PC-3 (cell line): ENCODE results near the gene SLC39A5. TPM values are rescaled to one million over a fixed set of nuclear protein-coding genes. Genes with fewer than 3 reads are reported as not detected.

Experiments
- ATAC-seq: fragments of 200-7000 bp; cut with Tn5 transposase; 2 replicates; pipeline ENCODE4 v1.9.1; 2020; ENCODE audit warnings: mild to moderate bottlenecking, moderate library complexity
- Bru-seq: library from RNA; stranded (reverse); fragments of 400-500 nt; gene quantifications from one replicate; lab custom pipeline; 2021; lab: Mats Ljungman, UMichigan
- BruChase-seq, 2 experiments: library from RNA; stranded (reverse); fragments of 400-500 nt; gene quantifications; one replicate each; lab custom pipeline; 2021; lab: Mats Ljungman, UMichigan
- BruUV-seq: library from RNA; stranded (reverse); fragments of 400-500 nt; replicated peaks from 2 replicates; lab custom pipeline; 2021; lab: Mats Ljungman, UMichigan
- CTCF ChIA-PET: fragments of 300-600 bp; sonication (Branson Sonifier 250); formaldehyde crosslinking; loops from one replicate; lab custom pipeline; 2022; ENCODE audit warnings: antibody characterized with exemption; lab: Charles Lee
- POLR2A ChIA-PET: fragments of 300-600 bp; sonication (Branson Sonifier 250); formaldehyde crosslinking; loops from one replicate; lab custom pipeline; 2022; ENCODE audit warnings: antibody characterized with exemption; ENCODE audit not compliant: unreplicated experiment; lab: Charles Lee
- DNase-seq: peaks from one replicate; pipeline ENCODE4 v3.0.0-alpha.2; 2015
- H2AFZ ChIP-seq: fragments of 300-600 bp; sonication (generic); 2 replicates; pipeline ENCODE4 v1.6.0; 2016; ENCODE audit warnings: antibody characterized with exemption, low read length
- H3F3A ChIP-seq: fragments of 300-600 bp; sonication (generic); one replicate; pipeline ENCODE4 v1.6.0; 2017; ENCODE audit warnings: antibody characterized with exemption, low read length, control low read depth, mild to moderate bottlenecking; ENCODE audit not compliant: unreplicated experiment
- H3K27ac ChIP-seq: fragments of 300-600 bp; sonication (generic); 2 replicates; pipeline ENCODE4 v1.5.1; 2016; ENCODE audit warnings: mild to moderate bottlenecking, low read length
- H3K27me3 ChIP-seq: fragments of 300-600 bp; sonication (generic); 2 replicates; pipeline ENCODE4 v1.6.1; 2016; ENCODE audit warnings: low read length, mixed read lengths
- H3K36me3 ChIP-seq: fragments of 300-600 bp; sonication (generic); 2 replicates; pipeline ENCODE4 v1.6.1; 2016; ENCODE audit warnings: low read depth, mixed run types, low read length, mixed read lengths
- H3K4me1 ChIP-seq: fragments of 300-600 bp; sonication (generic); 2 replicates; pipeline ENCODE4 v1.5.1; 2016; ENCODE audit warnings: low read length; ENCODE audit not compliant: insufficient read depth
- H3K4me2 ChIP-seq: fragments of 300-600 bp; sonication (generic); 2 replicates; pipeline ENCODE4 v1.6.0; 2016; ENCODE audit warnings: low read length
- H3K4me3 ChIP-seq: fragments of 300-600 bp; sonication (generic); 2 replicates; pipeline ENCODE4 v1.5.1; 2016; ENCODE audit warnings: mild to moderate bottlenecking, low read length, mixed read lengths
- H3K79me2 ChIP-seq: fragments of 300-600 bp; sonication (generic); 2 replicates; pipeline ENCODE4 v1.6.1; 2017; ENCODE audit warnings: low read length, mixed read lengths
- H3K9ac ChIP-seq: fragments of 300-600 bp; sonication (generic); 2 replicates; pipeline ENCODE4 v1.6.0; 2016; ENCODE audit warnings: mild to moderate bottlenecking, low read length
- H3K9me2 ChIP-seq: fragments of 300-600 bp; sonication (generic); replicated peaks from 2 replicates; pipeline ENCODE4 v1.6.1; 2016; ENCODE audit warnings: mixed run types, low read length, mixed read lengths
- H3K9me3 ChIP-seq: fragments of 300-600 bp; sonication (generic); 2 replicates; pipeline ENCODE4 v1.6.1; 2016; ENCODE audit warnings: low read length, mixed read lengths
- H4K20me1 ChIP-seq: fragments of 300-600 bp; sonication (generic); 2 replicates; pipeline ENCODE4 v1.6.1; 2016; ENCODE audit warnings: low read length, mixed read lengths
- EZH2 ChIP-seq: fragments of 300-600 bp; sonication (generic); IDR thresholded peaks from one replicate; pipeline ENCODE4 v1.6.1; 2017; ENCODE audit warnings: antibody characterized with exemption, mild to moderate bottlenecking, low read length; ENCODE audit not compliant: unreplicated experiment
- EZH2phosphoT487 ChIP-seq: fragments of 300-600 bp; sonication (generic); IDR thresholded peaks from 2 replicates; pipeline ENCODE4 v1.6.1; 2018; ENCODE audit warnings: mild to moderate bottlenecking, antibody characterized with exemption, low read length, borderline replicate concordance
- intact Hi-C: fragments of 100-400 bp; cut with micrococcal nuclease; formaldehyde crosslinking; loops from 2 replicates; pipeline ENCODE4 v1.9.0; 2023
- long read RNA-seq: library from polyadenylated mRNA; unstranded; transcript quantifications from one replicate; pipeline ENCODE4 v2.0.0, GENCODE V29; 2021; ENCODE audit not compliant: unreplicated experiment
- total RNA-seq: library from RNA; depleted of rRNA; stranded (reverse); fragments of >200 nt; gene quantifications from 2 replicates; pipeline ENCODE4 v1.2.3, GENCODE V29; 2014; rRNA removed
- TF ChIP-seq, protein P1 (sequence below): fragments of 300-600 bp; sonication (generic); conservative IDR thresholded peaks from 2 replicates; pipeline ENCODE4 v1.5.1; 2017; ENCODE audit warnings: antibody characterized with exemption, low read depth, mild to moderate bottlenecking, low read length

SLC39A5 gene, protein sequence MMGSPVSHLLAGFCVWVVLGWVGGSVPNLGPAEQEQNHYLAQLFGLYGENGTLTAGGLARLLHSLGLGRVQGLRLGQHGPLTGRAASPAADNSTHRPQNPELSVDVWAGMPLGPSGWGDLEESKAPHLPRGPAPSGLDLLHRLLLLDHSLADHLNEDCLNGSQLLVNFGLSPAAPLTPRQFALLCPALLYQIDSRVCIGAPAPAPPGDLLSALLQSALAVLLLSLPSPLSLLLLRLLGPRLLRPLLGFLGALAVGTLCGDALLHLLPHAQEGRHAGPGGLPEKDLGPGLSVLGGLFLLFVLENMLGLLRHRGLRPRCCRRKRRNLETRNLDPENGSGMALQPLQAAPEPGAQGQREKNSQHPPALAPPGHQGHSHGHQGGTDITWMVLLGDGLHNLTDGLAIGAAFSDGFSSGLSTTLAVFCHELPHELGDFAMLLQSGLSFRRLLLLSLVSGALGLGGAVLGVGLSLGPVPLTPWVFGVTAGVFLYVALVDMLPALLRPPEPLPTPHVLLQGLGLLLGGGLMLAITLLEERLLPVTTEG
- total RNA-seq (0.18 TPM in 1 of 2 replicates, not detected in the other), Bru-seq, nascent RNA (percentile 24 among the genes with signal in this experiment), BruChase-seq, experiment 1, labeled RNA remaining after a 6-hour chase (percentile 20 among the genes with signal in this experiment), BruChase-seq, experiment 2, labeled RNA remaining after a 2-hour chase (percentile 9 among the genes with signal in this experiment)
- long read RNA-seq, partial matches to known transcripts, result 0 of 2 reads
- long read RNA-seq, other reads (novel, unspliced or antisense), result 2 of 2 reads

DNA sequence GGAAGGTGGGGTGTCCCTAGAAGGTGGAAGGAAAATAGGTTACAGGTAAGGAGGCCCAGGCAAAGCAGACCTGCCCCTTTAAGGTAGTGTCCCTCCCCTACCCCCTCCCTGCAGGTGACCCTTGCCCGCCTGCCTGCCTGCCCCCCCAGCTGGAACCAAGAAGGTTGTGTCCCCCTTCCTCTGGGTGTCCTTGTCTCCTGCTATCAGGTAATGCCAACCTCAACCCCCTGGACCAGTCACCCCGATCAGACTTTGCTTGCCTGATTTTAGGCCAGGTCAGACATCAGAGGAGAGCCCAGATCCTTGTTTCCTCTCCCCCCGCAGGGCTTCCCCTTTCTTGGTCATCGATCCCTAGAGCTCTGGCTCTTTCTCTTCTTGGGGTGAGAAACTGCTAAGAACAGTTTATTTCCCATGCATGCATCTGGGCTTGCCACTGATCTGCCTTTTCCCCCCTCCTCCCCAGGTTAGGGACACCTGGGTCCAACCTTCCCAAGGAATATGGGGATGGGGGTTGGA is at the start of gene SLC39A5:
SLC39A5 (plus strand) TSS at position 136 of the 516 bp plus-strand sequence. CDS start 1,224 bp downstream, outside the sequence.
- Histone ChIP-seq H3K9me3 (no peaks in the 10 kb centered on the region), H3K4me1 (peaks cover 7% of the 10 kb centered on the region), H3K36me3 (no peaks in the 10 kb centered on the region), H3K4me3 (no peak within 1 kb of the TSS), H3K27me3 (no peaks in the 10 kb centered on the region), H3K9ac (no peak within 1 kb of the TSS), H3F3A (no peaks in the 10 kb centered on the region), H3K27ac (no peak within 1 kb of the TSS), H2AFZ (no peak within 1 kb of the TSS), H3K4me2 (no peak within 1 kb of the TSS), H3K9me2 (no peaks in the 10 kb centered on the region), H3K79me2 (peaks cover 9% of the 10 kb centered on the region), H4K20me1 (no peaks in the 10 kb centered on the region)
- ChIA-PET CTCF (interaction anchor here (0.6 kb wide), 1 partner anchor 18 kb away, joined by 3 read pairs; no protein-coding TSS in a partner anchor), POLR2A (no interaction called here)
- no peak for DNase-seq
- TF ChIP-seq, protein P1, sequence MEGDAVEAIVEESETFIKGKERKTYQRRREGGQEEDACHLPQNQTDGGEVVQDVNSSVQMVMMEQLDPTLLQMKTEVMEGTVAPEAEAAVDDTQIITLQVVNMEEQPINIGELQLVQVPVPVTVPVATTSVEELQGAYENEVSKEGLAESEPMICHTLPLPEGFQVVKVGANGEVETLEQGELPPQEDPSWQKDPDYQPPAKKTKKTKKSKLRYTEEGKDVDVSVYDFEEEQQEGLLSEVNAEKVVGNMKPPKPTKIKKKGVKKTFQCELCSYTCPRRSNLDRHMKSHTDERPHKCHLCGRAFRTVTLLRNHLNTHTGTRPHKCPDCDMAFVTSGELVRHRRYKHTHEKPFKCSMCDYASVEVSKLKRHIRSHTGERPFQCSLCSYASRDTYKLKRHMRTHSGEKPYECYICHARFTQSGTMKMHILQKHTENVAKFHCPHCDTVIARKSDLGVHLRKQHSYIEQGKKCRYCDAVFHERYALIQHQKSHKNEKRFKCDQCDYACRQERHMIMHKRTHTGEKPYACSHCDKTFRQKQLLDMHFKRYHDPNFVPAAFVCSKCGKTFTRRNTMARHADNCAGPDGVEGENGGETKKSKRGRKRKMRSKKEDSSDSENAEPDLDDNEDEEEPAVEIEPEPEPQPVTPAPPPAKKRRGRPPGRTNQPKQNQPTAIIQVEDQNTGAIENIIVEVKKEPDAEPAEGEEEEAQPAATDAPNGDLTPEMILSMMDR, result no peak
- no peak for TF ChIP-seq EZH2phosphoT487
- no peak for TF ChIP-seq EZH2
- intact Hi-C loops, result no loop called here
- no TSS peak for BruUV-seq
- ATAC-seq, result no peak

DNA sequence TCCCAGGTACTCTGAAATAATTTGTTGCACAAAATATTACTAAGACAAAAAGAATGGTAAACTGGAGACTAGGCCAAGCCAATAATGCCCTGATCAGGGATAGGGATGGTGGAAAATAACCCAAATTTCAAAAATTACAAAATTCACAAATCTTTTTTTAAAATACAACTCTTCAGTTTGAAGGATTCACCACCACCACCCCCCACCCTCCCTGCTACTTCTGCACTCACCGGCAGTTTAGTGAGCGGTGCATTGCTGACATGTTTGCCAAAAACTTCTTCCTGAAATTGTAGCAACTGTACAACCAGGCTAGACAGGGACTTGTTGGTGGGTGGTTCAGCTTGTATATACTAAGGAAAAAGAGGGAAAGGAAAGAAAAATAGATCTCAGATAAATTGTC is 42.9 kb upstream of the SLC39A5 start:
- no peaks in the 10 kb centered on the region for H3F3A ChIP-seq
- intact Hi-C loops, result no loop called here
- H3K9me3 ChIP-seq, result no peaks in the 10 kb centered on the region
- peaks cover 21% of the 10 kb centered on the region for H3K4me1 ChIP-seq
- no peak for DNase-seq
- ATAC-seq, result no peak
- no peaks in the 10 kb centered on the region for H3K27me3 ChIP-seq
- CTCF ChIA-PET, result no interaction called here
- H3K9ac ChIP-seq, result no peak overlapping the region
- POLR2A ChIA-PET, result interaction anchor here (0.7 kb wide), 1 partner anchor 10 kb away, joined by 34 read pairs; no protein-coding TSS in a partner anchor
- peaks cover 18% of the 10 kb centered on the region for H3K36me3 ChIP-seq
- H3K4me3 ChIP-seq, result no peak overlapping the region
- H2AFZ ChIP-seq, result no peak overlapping the region
- no TSS peak for BruUV-seq
- H3K4me2 ChIP-seq, result peak overlapping the region; percentile 86; the same call in 1 of the 2 replicates
- no peak overlapping the region for H3K27ac ChIP-seq
- H3K79me2 ChIP-seq, result peaks cover 30% of the 10 kb centered on the region
- H4K20me1 ChIP-seq, result no peaks in the 10 kb centered on the region
- no peaks in the 10 kb centered on the region for H3K9me2 ChIP-seq
- TF ChIP-seq, protein P1, result no peak
- no peak for TF ChIP-seq EZH2
- TF ChIP-seq EZH2phosphoT487, result no peak
